K562 (cell line): ENCODE data around the gene RAD23B. TPM values are rescaled to one million over a fixed set of nuclear protein-coding genes. Genes with fewer than 3 reads are reported as not detected.

Experiments
- ATAC-seq: fragments of 200-7000 bp; cut with Tn5 transposase; 3 replicates; pipeline ENCODE4 v1.9.1; 2020; ENCODE audit warnings: moderate library complexity
- BruUV-seq: library from RNA; stranded (reverse); fragments of 400-500 nt; replicated peaks from 2 replicates; lab custom pipeline; 2021; lab: Mats Ljungman, UMichigan
- CTCF ChIA-PET: fragments of 300-600 bp; formaldehyde crosslinking; extraction: SDS; loops from one replicate; lab custom pipeline; 2021; ENCODE audit warnings: low intra/inter-chr PET ratio; lab: Yijun Ruan, JAX
- POLR2A ChIA-PET: fragments of 300-600, 350-650 bp; sonication (Branson Sonifier 250); formaldehyde crosslinking; extraction: SDS; loops from one replicate; lab custom pipeline; 2021; ENCODE audit warnings: antibody characterized with exemption, inconsistent platforms; lab: Yijun Ruan, JAX
- DNase-seq, 4 experiments: peaks; one replicate each; pipeline versions ENCODE4 v3.0.0 to v3.0.0-alpha.2; 2011 to 2018; ENCODE audit warnings: low spot score in 3 of 4, mixed read lengths in 3 of 4; ENCODE audit errors: extremely low read depth in 1 of 4
- FAIRE-seq: peaks from 2 replicates; lab custom pipeline; 2011; peaks lifted over from hg19 to GRCh38; lab: Jason Lieb, UNC
- H2AFZ ChIP-seq: 2 replicates; pipeline ENCODE4 v1.6.0; 2011; ENCODE audit warnings: low read depth, low read length, control low read depth, inconsistent platforms
- H3K27ac ChIP-seq: fragments of 200-600 bp; 3 replicates; pipeline ENCODE4 v1.8.0; 2011; ENCODE audit warnings: low read depth, mild to moderate bottlenecking, control low read depth, inconsistent platforms, low read length, moderate library complexity, mixed read lengths; ENCODE audit errors: extremely low read depth
- H3K27me3 ChIP-seq, 2 experiments: fragments of 300-600 bp in 1 of 2; 2 replicates in 1 of 2; 3 replicates in 1 of 2; pipeline versions ENCODE4 v1.6.0 to v1.8.0; 2011; ENCODE audit warnings: inconsistent platforms in 2 of 2, low read length in 2 of 2, mild to moderate bottlenecking in 1 of 2, mixed read lengths in 1 of 2, moderate library complexity in 1 of 2; ENCODE audit not compliant: control insufficient read depth in 2 of 2, insufficient read depth in 2 of 2
- H3K36me3 ChIP-seq: fragments of 300-600 bp; 3 replicates; pipeline ENCODE4 v1.8.0; 2011; ENCODE audit warnings: mild to moderate bottlenecking, low read length, inconsistent platforms; ENCODE audit not compliant: control insufficient read depth, insufficient read depth
- H3K4me1 ChIP-seq, 2 experiments: fragments of 200-600 bp in 1 of 2; replicated peaks in 1 of 2; 2 replicates in 1 of 2; 3 replicates in 1 of 2; pipeline versions ENCODE4 v1.5.1 to v1.8.0; 2011; ENCODE audit warnings: inconsistent platforms in 2 of 2, low read length in 2 of 2, mild to moderate bottlenecking in 1 of 2, mixed read lengths in 1 of 2, moderate library complexity in 1 of 2; ENCODE audit not compliant: control insufficient read depth in 2 of 2, insufficient read depth in 2 of 2
- H3K4me2 ChIP-seq: 2 replicates; pipeline ENCODE4 v1.6.1; 2011; ENCODE audit warnings: low read length, control low read depth, inconsistent platforms, mixed read lengths; ENCODE audit not compliant: insufficient read depth
- H3K4me3 ChIP-seq: fragments of 200-600 bp; sonication (generic), shearing (Covaris generic); 2 replicates; pipeline ENCODE4 v1.5.1; 2016; ENCODE audit warnings: control low read depth, inconsistent platforms
- H3K79me2 ChIP-seq: fragments of 200-600 bp; 3 replicates; pipeline ENCODE4 v1.8.0; 2011; ENCODE audit warnings: low read length, inconsistent platforms; ENCODE audit not compliant: control insufficient read depth, insufficient read depth
- H3K9ac ChIP-seq, 2 experiments: 2 replicates each; pipeline versions ENCODE4 v1.6.0 to v1.6.1; 2011; ENCODE audit warnings: low read depth in 2 of 2, low read length in 2 of 2, control low read depth in 1 of 2, inconsistent platforms in 1 of 2, mild to moderate bottlenecking in 1 of 2, mixed read lengths in 1 of 2; ENCODE audit not compliant: insufficient read depth in 1 of 2
- H3K9me1 ChIP-seq: one replicate; pipeline ENCODE4 v1.6.0; 2011; ENCODE audit warnings: inconsistent platforms, mild to moderate bottlenecking, low read length, moderate library complexity; ENCODE audit not compliant: control insufficient read depth, insufficient read depth
- H3K9me3 ChIP-seq: replicated peaks from 2 replicates; pipeline ENCODE4 v1.5.1; 2011; ENCODE audit warnings: low read depth, low read length, inconsistent platforms; ENCODE audit not compliant: control insufficient read depth, insufficient read depth
- H4K20me1 ChIP-seq: replicated peaks from 2 replicates; pipeline ENCODE4 v1.6.1; 2011; ENCODE audit warnings: low read length, inconsistent platforms, mixed read lengths; ENCODE audit not compliant: control insufficient read depth, insufficient read depth
- FOS ChIP-seq: IDR thresholded peaks from 3 replicates; pipeline ENCODE4 v1.6.1; 2011; ENCODE audit not compliant: insufficient read length; ENCODE audit errors: extremely low read depth
- FOSL1 ChIP-seq: fragments of 200-800 bp; sonication (Bioruptor generic); conservative IDR thresholded peaks from 2 replicates; pipeline ENCODE4 v1.6.1; 2016; ENCODE audit warnings: missing genetic modification characterization, missing compliant biosample characterization
- GTF2F1 ChIP-seq: IDR thresholded peaks from 2 replicates; pipeline ENCODE4 v1.6.1; 2011; ENCODE audit warnings: low read depth, low read length, improper control_type of control experiment
- HNRNPH1 ChIP-seq: fragments of 200-400 bp; formaldehyde crosslinking; optimal IDR thresholded peaks from 2 replicates; pipeline ENCODE3; 2017; ENCODE audit warnings: low read depth, mild to moderate bottlenecking, low read length, moderate library complexity
- HNRNPLL ChIP-seq: fragments of 200-400 bp; formaldehyde crosslinking; IDR thresholded peaks from 2 replicates; pipeline ENCODE4 v1.6.1; 2017; ENCODE audit warnings: low read length, low read depth, mild to moderate bottlenecking; ENCODE audit not compliant: poor library complexity, severe bottlenecking
- JUN ChIP-seq, 2 experiments: sonication (generic) in 1 of 2; formaldehyde crosslinking in 1 of 2; IDR thresholded peaks; 2 replicates each; pipeline versions ENCODE4 v1.6.1 to v1.8.0; 2012 to 2022; ENCODE audit warnings: borderline replicate concordance in 2 of 2, mild to moderate bottlenecking in 2 of 2, improper control_type of control experiment in 1 of 2, low read depth in 1 of 2, low read length in 1 of 2, missing genetic modification reagents in 1 of 2
- JUNB ChIP-seq: fragments of 450-650 bp; formaldehyde crosslinking; conservative IDR thresholded peaks from 2 replicates; pipeline ENCODE4 v1.4.0; 2020; ENCODE audit warnings: mild to moderate bottlenecking
- JUND ChIP-seq, 2 experiments: IDR thresholded peaks; 2 replicates in 1 of 2; 3 replicates in 1 of 2; pipeline ENCODE4 v1.6.1; 2011; ENCODE audit warnings: borderline replicate concordance in 2 of 2, low read depth in 2 of 2, low read length in 2 of 2, improper control_type of control experiment in 1 of 2, missing biosample characterization in 1 of 2, missing genetic modification characterization in 1 of 2, missing genetic modification reagents in 1 of 2
- MAFG ChIP-seq: fragments of 450-650 bp; conservative IDR thresholded peaks from 2 replicates; pipeline ENCODE4 v1.6.1; 2016; ENCODE audit warnings: missing genetic modification characterization, missing compliant biosample characterization
- MEIS2 ChIP-seq: fragments of 450-650 bp; IDR thresholded peaks from 2 replicates; pipeline ENCODE4 v1.6.1; 2014; ENCODE audit warnings: mild to moderate bottlenecking; ENCODE audit not compliant: partially characterized antibody
- OTX1 ChIP-seq: fragments of 450-650 bp; formaldehyde crosslinking; IDR thresholded peaks from 2 replicates; pipeline ENCODE4 v1.4.0; 2022; ENCODE audit warnings: mild to moderate bottlenecking
- PURB ChIP-seq: sonication (generic); formaldehyde crosslinking; IDR thresholded peaks from 2 replicates; pipeline ENCODE4 v1.9.0; 2021; ENCODE audit warnings: low read depth, mild to moderate bottlenecking, missing genetic modification reagents
- SMARCE1 ChIP-seq: fragments of 450-650 bp; IDR thresholded peaks from 2 replicates; pipeline ENCODE4 v1.7.1; 2016; ENCODE audit warnings: mild to moderate bottlenecking
- SOX6 ChIP-seq: fragments of 450-650 bp; IDR thresholded peaks from 2 replicates; pipeline ENCODE4 v1.6.1; 2014; ENCODE audit warnings: mild to moderate bottlenecking
- THRAP3 ChIP-seq: fragments of 450-650 bp; IDR thresholded peaks from 2 replicates; pipeline ENCODE4 v1.6.1; 2016; ENCODE audit warnings: mild to moderate bottlenecking, inconsistent platforms, borderline replicate concordance
- TOE1 ChIP-seq, 2 experiments: fragments of 450-650 bp in 1 of 2; sonication (generic) in 1 of 2; formaldehyde crosslinking in 1 of 2; IDR thresholded peaks; 2 replicates each; pipeline versions ENCODE4 v1.7.1 to v1.8.0; 2016 to 2022; ENCODE audit warnings: borderline replicate concordance in 2 of 2, mild to moderate bottlenecking in 2 of 2, antibody characterized with exemption in 1 of 2, inconsistent platforms in 1 of 2, low read depth in 1 of 2, missing genetic modification reagents in 1 of 2, moderate library complexity in 1 of 2
- ZEB2 ChIP-seq: fragments of 450-650 bp; IDR thresholded peaks from 2 replicates; pipeline ENCODE4 v1.6.1; 2016
- WGBS: fragments of 100-300 bp; shearing (Covaris generic); methylation state at CpG from one replicate; pipeline ENCODE4 v1.1.6; 2016; ENCODE audit warnings: low coverage, mixed read lengths; ENCODE audit not compliant: insufficient coverage; ENCODE audit errors: missing lambda C conversion rate; 5-methylcytosine and 5-hydroxymethylcytosine counted together
- in situ Hi-C: fragments of 300-500 bp; cut with MboI; formaldehyde crosslinking; loops from 4 replicates; pipeline ENCODE4 v1.15.0; 2018; ENCODE audit warnings: inconsistent platforms, mixed read lengths
- intact Hi-C: fragments of 100-400 bp; cut with micrococcal nuclease; formaldehyde crosslinking; loops from 2 replicates; pipeline ENCODE4 v1.14.2; 2022
- polyA plus RNA-seq, 8 experiments: library from polyadenylated mRNA; depleted of rRNA in 4 of 8; stranded (reverse) in 5 of 8; unstranded in 3 of 8; fragments of >200 nt; fragmentation: Nextera tagmentation in 2 of 8; fragmentation: Illumina TruSeq in 1 of 8; extraction: Ambion mirVana in 2 of 8; extraction: Trizol in 1 of 8; gene quantifications; 2 replicates each; pipeline versions ENCODE4 v1.2.1 to v1.2.3, GENCODE V29; 2011 to 2014; ENCODE audit warnings: inconsistent platforms in 1 of 8, missing spikeins in 1 of 8
- total RNA-seq, 7 experiments: library from RNA; depleted of rRNA in 6 of 7; stranded (reverse); fragments of >200 nt in 6 of 7; fragmentation: Illumina TruSeq in 2 of 7; extraction: Trizol in 2 of 7; gene quantifications; 2 replicates each; pipeline versions ENCODE4 v1.2.1 to v1.2.3, GENCODE V29; 2011 to 2021; ENCODE audit warnings: low replicate concordance in 1 of 7
- TF ChIP-seq, protein P1 (sequence below): sonication (generic); formaldehyde crosslinking; IDR thresholded peaks from 2 replicates; pipeline ENCODE4 v1.8.0; 2022; ENCODE audit warnings: missing genetic modification reagents, mild to moderate bottlenecking, borderline replicate concordance
- TF ChIP-seq, protein P2 (sequence below), 2 experiments: fragments of 450-650 bp in 1 of 2; sonication (generic) in 1 of 2; formaldehyde crosslinking in 1 of 2; IDR thresholded peaks in 1 of 2; conservative IDR thresholded peaks in 1 of 2; 2 replicates each; pipeline versions ENCODE4 v1.6.1 to v1.8.1; 2016 to 2023; ENCODE audit warnings: mild to moderate bottlenecking in 2 of 2, moderate library complexity in 2 of 2, inconsistent platforms in 1 of 2, missing genetic modification reagents in 1 of 2

The RAD23B gene
- total and polyA plus RNA-seq, 9 of the 15 experiments (the other 6 are each of a cell fraction or from before 2014, with no cell fraction given): 14.5 to 184 (median 114) TPM

DNA sequence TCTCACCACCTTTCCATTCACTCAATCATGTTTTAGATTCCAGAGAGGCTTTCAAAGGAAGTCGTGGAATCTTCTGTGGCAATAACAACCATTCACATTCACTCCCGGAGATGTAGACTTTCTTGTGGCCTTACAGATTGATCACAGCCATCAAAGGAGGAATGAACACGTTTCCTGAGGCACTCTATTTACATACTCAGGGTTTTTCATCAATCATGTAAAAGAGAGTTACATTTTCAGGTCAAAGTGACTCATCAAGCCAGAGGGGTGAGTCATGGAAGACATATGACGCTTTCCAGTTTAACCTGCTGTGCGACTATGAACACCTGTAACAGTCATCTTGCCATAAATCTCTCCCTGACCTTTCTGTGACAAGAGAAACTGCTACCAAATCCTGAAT lies 39.3 kb upstream of the RAD23B start:
- peaks cover 5 to 6% of the 10 kb centered on the region in 2 experiments; a peak in 1 of 5 replicates for H3K27me3 ChIP-seq
- H3K27ac ChIP-seq: no peak overlapping the region
- in situ Hi-C loops (no loop called here), intact Hi-C loops (no loop called here)
- no peaks in the 10 kb centered on the region for H4K20me1 ChIP-seq
- DNase-seq (peak in 2 of 4 experiments; percentile 11 to 13), ATAC-seq (no peak; the same call in 2 of the 3 replicates), FAIRE-seq (no peak)
- ChIA-PET POLR2A (no interaction called here), CTCF (no interaction called here)
- BruUV-seq: no TSS peak
- H3K4me1 ChIP-seq: no peaks in the 10 kb centered on the region
- TF ChIP-seq MAFG (tag): no peak
- TF ChIP-seq JUN (IDR thresholded peaks at IDR 0.05; ENCODE audit: borderline replicate concordance, low read depth, low read length): peak; percentile 77
- no peak for TF ChIP-seq JUN (CRISPR knock-in tag; IDR thresholded peaks at IDR 0.05; ENCODE audit: borderline replicate concordance)
- TF ChIP-seq SMARCE1: 0 out of 2 replicates have a peak, but pooled peaks have one; percentile 29
- no peak for TF ChIP-seq HNRNPH1
- TF ChIP-seq TOE1 (IDR thresholded peaks at IDR 0.05; ENCODE audit: borderline replicate concordance): no peak
- TF ChIP-seq TOE1 (CRISPR knock-in tag; IDR thresholded peaks at IDR 0.05; ENCODE audit: borderline replicate concordance, low read depth): no peak
- TF ChIP-seq PURB: no peak
- TF ChIP-seq, protein P1, sequence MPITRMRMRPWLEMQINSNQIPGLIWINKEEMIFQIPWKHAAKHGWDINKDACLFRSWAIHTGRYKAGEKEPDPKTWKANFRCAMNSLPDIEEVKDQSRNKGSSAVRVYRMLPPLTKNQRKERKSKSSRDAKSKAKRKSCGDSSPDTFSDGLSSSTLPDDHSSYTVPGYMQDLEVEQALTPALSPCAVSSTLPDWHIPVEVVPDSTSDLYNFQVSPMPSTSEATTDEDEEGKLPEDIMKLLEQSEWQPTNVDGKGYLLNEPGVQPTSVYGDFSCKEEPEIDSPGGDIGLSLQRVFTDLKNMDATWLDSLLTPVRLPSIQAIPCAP (CRISPR knock-in tag): no peak
- TF ChIP-seq GTF2F1: no peak
- TF ChIP-seq JUND (IDR thresholded peaks at IDR 0.05; ENCODE audit: borderline replicate concordance, low read depth, low read length): peak; percentile 83; the same call in 1 of the 2 replicates
- peak; percentile 72; the same call in 2 of the 3 replicates for TF ChIP-seq JUND (tag; IDR thresholded peaks at IDR 0.05; ENCODE audit: borderline replicate concordance, low read depth, low read length)
- TF ChIP-seq FOSL1: peak; percentile 87
- TF ChIP-seq HNRNPLL: no peak
- TF ChIP-seq MEIS2: peak; percentile 78
- TF ChIP-seq, protein P2, sequence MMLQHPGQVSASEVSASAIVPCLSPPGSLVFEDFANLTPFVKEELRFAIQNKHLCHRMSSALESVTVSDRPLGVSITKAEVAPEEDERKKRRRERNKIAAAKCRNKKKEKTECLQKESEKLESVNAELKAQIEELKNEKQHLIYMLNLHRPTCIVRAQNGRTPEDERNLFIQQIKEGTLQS (IDR thresholded peaks at IDR 0.05): peak; percentile 90
- TF ChIP-seq, protein P2 (CRISPR knock-in tag; conservative IDR thresholded peaks at IDR 0.05): no peak
- 0 out of 2 replicates have a peak, but pooled peaks have one; percentile 56 for TF ChIP-seq JUNB (CRISPR knock-in tag)
- peak; percentile 72 for TF ChIP-seq ZEB2
- no peak for TF ChIP-seq THRAP3
- no peak for TF ChIP-seq SOX6
- peak; percentile 1 for TF ChIP-seq FOS
- no peak for TF ChIP-seq OTX1 (CRISPR knock-in tag)
- no peak overlapping the region for H3K9ac ChIP-seq
- H3K36me3 ChIP-seq: no peaks in the 10 kb centered on the region
- no peaks in the 10 kb centered on the region for H3K79me2 ChIP-seq
- H3K9me1 ChIP-seq: no peaks in the 10 kb centered on the region
- H3K9me3 ChIP-seq: no peaks in the 10 kb centered on the region
- H3K4me3 ChIP-seq: no peak overlapping the region
- WGBS: 0% methylated on average over 5 of the region's 5 CpGs
- no peak overlapping the region for H3K4me2 ChIP-seq
- no peak overlapping the region for H2AFZ ChIP-seq
